Bladder microvascular endothelial cell (primary cell): ENCODE data around the gene KCNK18. TPM values are rescaled to one million over a fixed set of nuclear protein-coding genes. Genes with fewer than 3 reads are reported as not detected.

ENCODE experiments used
- total RNA-seq: library from RNA; depleted of rRNA; stranded (reverse); fragments of >200 nt; gene quantifications from 2 replicates; pipeline ENCODE4 v1.2.3, GENCODE V29; 2014

KCNK18 gene
- total RNA-seq: not detected in 2 replicates

GRCh38 chr10:117197189-117197588 lies at the start of gene KCNK18:
KCNK18 (plus strand) TSS chr10:117197489; CDS start chr10:117197489, 0 bp downstream.

GRCh38 chr10:117240621-117241529 lies 43.6 kb downstream of the KCNK18 start, which contains the start of gene SLC18A2:
SLC18A2 (plus strand) TSS chr10:117241114; CDS start chr10:117241694, 580 bp downstream.

Other genes starting within 250 kb of the KCNK18 start
- gene SHTN1, start 192.3 kb upstream of the KCNK18 start, total RNA-seq: 0.65 and 4.7 TPM in 2 replicates
- not detected in 2 replicates for gene VAX1, start 59.2 kb upstream of the KCNK18 start, total RNA-seq
- not detected in 2 replicates for gene SLC18A2, start 43.6 kb downstream of the KCNK18 start, total RNA-seq
- gene PDZD8, start 178.0 kb downstream of the KCNK18 start, total RNA-seq: 7.1 and 14.5 TPM in 2 replicates